ENCODE results near the gene CRCP. TPM values are rescaled to one million over a fixed set of nuclear protein-coding genes. Genes with fewer than 3 reads are reported as not detected.
"Not testable (repeated sequence)": the region's sequence is repeated elsewhere in the genome, so short reads cannot be mapped to it uniquely, and the experiment has no call there.

CRCP gene
- total and polyA plus RNA-seq, 10 donors: 11.5 to 46.2 (median 41.7) TPM

DNA sequence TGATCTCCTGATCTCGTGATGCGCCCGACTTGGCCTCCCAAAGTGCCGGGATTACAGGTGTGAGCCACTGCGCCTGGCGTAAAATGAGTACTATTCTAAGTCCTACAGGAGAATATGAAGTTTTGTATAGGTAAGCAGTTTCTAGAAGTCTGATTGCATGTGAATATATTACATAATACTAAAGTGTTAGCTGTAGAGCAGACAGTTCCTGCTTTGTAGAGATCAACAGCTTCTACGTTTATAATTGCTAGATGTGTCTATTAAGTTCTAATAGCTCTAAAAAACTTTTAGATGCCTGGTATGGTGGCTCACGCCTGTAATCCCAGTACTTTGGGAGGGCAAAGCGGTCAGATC, 8.5 kb downstream of the CRCP start:
- no peaks in the 10 kb centered on the region for H3K27me3 ChIP-seq (replicated peaks in 1 of 7)
- H3K9me3 ChIP-seq: no peaks in the 10 kb centered on the region
- no peak for DNase-seq
- TF ChIP-seq POLR2A (IDR thresholded peaks at IDR 0.05) (no peak), POLR2AphosphoS5 (IDR thresholded peaks at IDR 0.05) (no peak)
- TF ChIP-seq, protein P1, sequence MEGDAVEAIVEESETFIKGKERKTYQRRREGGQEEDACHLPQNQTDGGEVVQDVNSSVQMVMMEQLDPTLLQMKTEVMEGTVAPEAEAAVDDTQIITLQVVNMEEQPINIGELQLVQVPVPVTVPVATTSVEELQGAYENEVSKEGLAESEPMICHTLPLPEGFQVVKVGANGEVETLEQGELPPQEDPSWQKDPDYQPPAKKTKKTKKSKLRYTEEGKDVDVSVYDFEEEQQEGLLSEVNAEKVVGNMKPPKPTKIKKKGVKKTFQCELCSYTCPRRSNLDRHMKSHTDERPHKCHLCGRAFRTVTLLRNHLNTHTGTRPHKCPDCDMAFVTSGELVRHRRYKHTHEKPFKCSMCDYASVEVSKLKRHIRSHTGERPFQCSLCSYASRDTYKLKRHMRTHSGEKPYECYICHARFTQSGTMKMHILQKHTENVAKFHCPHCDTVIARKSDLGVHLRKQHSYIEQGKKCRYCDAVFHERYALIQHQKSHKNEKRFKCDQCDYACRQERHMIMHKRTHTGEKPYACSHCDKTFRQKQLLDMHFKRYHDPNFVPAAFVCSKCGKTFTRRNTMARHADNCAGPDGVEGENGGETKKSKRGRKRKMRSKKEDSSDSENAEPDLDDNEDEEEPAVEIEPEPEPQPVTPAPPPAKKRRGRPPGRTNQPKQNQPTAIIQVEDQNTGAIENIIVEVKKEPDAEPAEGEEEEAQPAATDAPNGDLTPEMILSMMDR (IDR thresholded peaks at IDR 0.05 in 8 of 11, conservative IDR thresholded peaks at IDR 0.05 in 3 of 11): no peak
- H3K4me1 ChIP-seq: peaks cover 32 to 96% (median 78%) of the 10 kb centered on the region in 6 donors
- intact Hi-C loops (cut with DNase I; ENCODE audit: low total_unique reads): no loop called here
- H3K36me3 ChIP-seq: peaks cover 0 to 33% (median 4%) of the 10 kb centered on the region in 6 donors
- H3K27ac ChIP-seq: peak overlapping the region in 4 of 8 donors; percentile 33 to 66 (median 60)
- 86 to 93% (median 90%) methylated on average over 9 of the region's 9 CpGs for WGBS, 5 donors
- H3K4me3 ChIP-seq: no peak overlapping the region

DNA sequence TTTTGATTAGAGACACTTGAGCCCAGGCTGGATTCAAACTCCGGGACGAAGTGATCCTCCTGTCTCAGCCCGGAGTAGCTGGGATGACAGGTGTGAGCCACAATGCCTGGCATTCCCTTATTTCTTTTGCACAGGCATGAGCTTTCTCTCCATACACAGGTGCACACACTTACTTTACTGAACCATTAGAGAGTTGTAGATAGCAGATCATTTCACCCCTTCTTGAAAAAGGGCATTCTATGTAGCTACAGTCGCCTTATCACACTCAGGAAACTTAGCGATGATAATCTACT, 9.9 kb downstream of the CRCP start:
- DNase-seq; H3K27me3 ChIP-seq (replicated peaks in 1 of 7); intact Hi-C loops (cut with DNase I; ENCODE audit: low total_unique reads); H3K4me3 ChIP-seq; H3K9me3 ChIP-seq: not testable (repeated sequence)
- 67 to 79% (median 75%) methylated on average over 5 of the region's 5 CpGs for WGBS, 5 donors
- peak overlapping the region in 7 of 8 donors; percentile 36 to 82 (median 71) for H3K27ac ChIP-seq
- H3K4me1 ChIP-seq: peaks cover 22 to 96% (median 72%) of the 10 kb centered on the region in 6 donors
- H3K36me3 ChIP-seq: peaks cover 0 to 33% (median 4%) of the 10 kb centered on the region in 6 donors

DNA sequence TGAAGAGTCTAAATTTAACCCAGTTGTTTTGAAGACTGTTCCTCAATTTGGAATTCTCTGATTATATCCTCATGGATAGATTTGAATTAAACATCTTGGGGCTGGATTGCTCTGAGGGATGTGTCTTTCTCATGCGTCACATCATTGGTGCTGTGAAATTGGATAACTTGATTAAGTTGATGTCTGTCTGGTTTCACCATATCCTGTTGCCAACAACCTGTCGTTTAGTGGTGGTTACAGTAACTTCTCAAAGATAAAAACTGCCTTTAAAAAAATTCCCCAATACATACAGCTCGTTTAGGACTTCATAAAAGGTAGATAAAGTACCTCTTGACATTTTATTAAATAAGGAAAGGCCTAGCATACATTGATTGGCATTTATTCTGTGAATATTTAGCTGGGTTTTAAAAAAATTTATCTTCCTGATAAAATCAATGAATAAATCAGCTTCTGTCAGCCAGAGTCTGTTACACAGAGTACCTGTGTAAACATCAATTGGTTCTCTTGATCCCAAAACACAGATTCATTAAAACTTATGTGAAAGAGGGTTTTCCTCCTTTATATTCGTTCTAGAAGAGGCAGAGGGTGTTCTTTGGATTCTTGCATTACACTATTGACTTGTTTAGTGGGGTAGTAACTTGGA, 10.5 kb downstream of the CRCP start:
- Histone ChIP-seq H3K4me3 (peak overlapping the region in 1 of 8 donors; percentile 2), H3K4me1 (peaks cover 19 to 93% (median 70%) of the 10 kb centered on the region in 6 donors), H3K27ac (peak overlapping the region in 7 of 8 donors; percentile 57 to 82 (median 71)), H3K9me3 (no peaks in the 10 kb centered on the region), H3K27me3 (replicated peaks in 1 of 7) (no peaks in the 10 kb centered on the region), H3K36me3 (peaks cover 0 to 29% (median 5%) of the 10 kb centered on the region in 6 donors)
- intact Hi-C loops (cut with DNase I; ENCODE audit: low total_unique reads): no loop called here
- DNase-seq: no peak
- TF ChIP-seq POLR2A (IDR thresholded peaks at IDR 0.05): no peak
- TF ChIP-seq, protein P1 (IDR thresholded peaks at IDR 0.05 in 8 of 11, conservative IDR thresholded peaks at IDR 0.05 in 3 of 11): no peak
- no peak for TF ChIP-seq POLR2AphosphoS5 (IDR thresholded peaks at IDR 0.05)
- WGBS, 5 donors: 20 to 33% (median 21%) methylated on average over 4 of the region's 4 CpGs

DNA sequence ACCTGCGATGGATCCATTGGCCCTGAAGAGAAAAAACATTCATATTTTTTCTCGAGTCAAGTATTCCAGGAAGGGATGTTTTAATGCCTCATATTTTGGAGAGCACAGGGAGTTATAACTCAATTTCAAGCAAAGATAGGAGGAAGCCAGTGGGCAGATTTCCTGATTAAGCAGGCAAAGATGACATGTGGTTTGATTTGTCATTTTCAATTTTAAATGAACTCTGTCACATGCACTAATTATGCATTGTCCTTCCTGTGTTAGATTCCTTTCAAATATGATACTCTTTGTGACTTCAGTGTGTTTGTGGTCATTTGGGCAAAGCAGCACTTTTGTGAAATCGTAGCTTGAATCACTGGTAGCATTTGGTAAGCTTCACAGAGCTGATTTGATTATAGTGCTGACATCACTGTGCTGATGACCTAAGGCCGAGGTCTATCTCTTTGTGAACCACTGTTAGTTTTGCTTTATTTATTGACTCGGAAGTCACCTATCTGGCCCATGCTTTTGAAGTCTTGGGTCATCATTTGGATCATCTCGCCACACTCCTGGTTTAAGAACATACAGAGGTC, 11.2 kb downstream of the CRCP start:
- peak overlapping the region in 7 of 8 donors; percentile 57 to 82 (median 71) for H3K27ac ChIP-seq
- intact Hi-C loops (cut with DNase I; ENCODE audit: low total_unique reads); DNase-seq; H3K4me3 ChIP-seq; H3K27me3 ChIP-seq (replicated peaks in 1 of 7); H3K9me3 ChIP-seq: not testable (repeated sequence)
- 54 to 69% (median 56%) methylated on average over 6 of the region's 6 CpGs for WGBS, 5 donors
- peaks cover 19 to 90% (median 73%) of the 10 kb centered on the region in 6 donors for H3K4me1 ChIP-seq
- H3K36me3 ChIP-seq: peaks cover 0 to 36% (median 10%) of the 10 kb centered on the region in 6 donors

DNA sequence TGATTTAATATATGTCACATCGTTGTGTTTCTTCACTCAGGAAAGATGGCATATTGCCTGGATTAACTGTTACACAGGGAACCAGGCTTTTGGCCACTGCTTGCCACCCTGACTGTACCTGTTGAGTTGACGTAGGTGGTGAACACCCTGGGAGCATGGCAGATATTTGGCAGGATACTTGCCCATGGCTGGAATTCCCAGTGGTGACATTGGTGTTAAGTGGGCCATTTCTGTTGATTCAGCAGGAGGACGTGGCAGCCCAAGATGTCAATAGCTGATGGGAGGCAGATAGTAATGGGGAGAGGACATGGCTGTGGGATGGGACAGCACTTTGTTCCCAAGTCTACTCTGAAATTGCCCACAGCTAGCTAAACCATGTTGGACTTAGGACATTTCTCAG, 12.5 kb downstream of the CRCP start:
- DNase-seq; intact Hi-C loops (cut with DNase I; ENCODE audit: low total_unique reads); H3K4me3 ChIP-seq; H3K9me3 ChIP-seq; H3K27me3 ChIP-seq (replicated peaks in 1 of 7): not testable (repeated sequence)
- Histone ChIP-seq H3K36me3 (peaks cover 0 to 40% (median 18%) of the 10 kb centered on the region in 6 donors), H3K27ac (peak overlapping the region in 3 of 8 donors; percentile 7 to 82 (median 73)), H3K4me1 (peaks cover 19 to 77% (median 63%) of the 10 kb centered on the region in 6 donors)
- WGBS, 5 donors: 74 to 91% (median 89%) methylated on average over 3 of the region's 3 CpGs

Data from spleen (tissue), 11 donors.